GM23338 (cell line): ENCODE results near the gene HUS1.

Experiments
- CREB1 ChIP-seq: fragments of 250-450 bp; sonication (Bioruptor Pico); IDR thresholded peaks from 2 replicates; pipeline ENCODE4 v1.5.0; 2020; ENCODE audit warnings: low read depth, mild to moderate bottlenecking, moderate library complexity
- CTCF ChIP-seq, 2 experiments: fragments of 200-600 bp in 1 of 2; sonication (generic) in 1 of 2; conservative IDR thresholded peaks; 2 replicates each; pipeline versions ENCODE4 v1.5.1 to v1.6.1; 2016 to 2017; ENCODE audit warnings: antibody characterized with exemption in 2 of 2, low read depth in 2 of 2, mild to moderate bottlenecking in 2 of 2, moderate library complexity in 1 of 2
- ETS1 ChIP-seq: IDR thresholded peaks from 2 replicates; pipeline ENCODE4 v1.6.1; 2016; ENCODE audit warnings: antibody characterized with exemption
- EZH2 ChIP-seq: fragments of 200-600 bp; sonication (generic); IDR thresholded peaks from one replicate; pipeline ENCODE4 v1.8.0; 2017; ENCODE audit warnings: antibody characterized with exemption, mild to moderate bottlenecking, low read depth; ENCODE audit not compliant: unreplicated experiment
- EZH2phosphoT487 ChIP-seq: fragments of 200-600 bp; sonication (generic); IDR thresholded peaks from one replicate; pipeline ENCODE4 v1.8.1; 2018; ENCODE audit warnings: antibody characterized with exemption; ENCODE audit not compliant: unreplicated experiment
- JUNB ChIP-seq: IDR thresholded peaks from one replicate; pipeline ENCODE4 v1.6.1; 2016; ENCODE audit warnings: antibody characterized with exemption; ENCODE audit not compliant: unreplicated experiment
- NANOG ChIP-seq: IDR thresholded peaks from 2 replicates; pipeline ENCODE4 v1.6.1; 2016; ENCODE audit warnings: antibody characterized with exemption, borderline replicate concordance
- POLR2AphosphoS5 ChIP-seq: IDR thresholded peaks from 2 replicates; pipeline ENCODE4 v1.6.1; 2016; ENCODE audit warnings: antibody characterized with exemption, low read depth
- REST ChIP-seq: IDR thresholded peaks from one replicate; pipeline ENCODE4 v1.6.1; 2018; ENCODE audit warnings: antibody characterized with exemption; ENCODE audit not compliant: unreplicated experiment
- ZNF114 ChIP-seq: fragments of 250-450 bp; sonication (Bioruptor Pico); IDR thresholded peaks from 2 replicates; pipeline ENCODE4 v1.5.0; 2020; ENCODE audit warnings: mild to moderate bottlenecking, moderate library complexity

- no peak for TF ChIP-seq CTCF (conservative IDR thresholded peaks at IDR 0.05; ENCODE audit: low read depth in 2 of 2)
- no peak for TF ChIP-seq EZH2
- no peak for TF ChIP-seq POLR2AphosphoS5
- no peak for TF ChIP-seq REST
- TF ChIP-seq ZNF114 (CRISPR knock-in tag), result no peak
- TF ChIP-seq ETS1, result no peak
- no peak for TF ChIP-seq NANOG
- no peak for TF ChIP-seq EZH2phosphoT487
- no peak for TF ChIP-seq CREB1
- no peak for TF ChIP-seq JUNB
Measured at GRCh38 chr7:47942132-47942531, 37.3 kb downstream of the HUS1 start.
